Right hindlimb (tissue), 1 donor: ENCODE measurements around the gene NOVA2.

ENCODE experiments used
- DNase-seq: peaks from one replicate; pipeline ENCODE4 v3.0.0-alpha.2; 2018

The NOVA2 gene

GRCh38 chr19:45959517-45960025 lies 14.1 kb downstream of the NOVA2 start:
- DNase-seq = no peak

DNA sequence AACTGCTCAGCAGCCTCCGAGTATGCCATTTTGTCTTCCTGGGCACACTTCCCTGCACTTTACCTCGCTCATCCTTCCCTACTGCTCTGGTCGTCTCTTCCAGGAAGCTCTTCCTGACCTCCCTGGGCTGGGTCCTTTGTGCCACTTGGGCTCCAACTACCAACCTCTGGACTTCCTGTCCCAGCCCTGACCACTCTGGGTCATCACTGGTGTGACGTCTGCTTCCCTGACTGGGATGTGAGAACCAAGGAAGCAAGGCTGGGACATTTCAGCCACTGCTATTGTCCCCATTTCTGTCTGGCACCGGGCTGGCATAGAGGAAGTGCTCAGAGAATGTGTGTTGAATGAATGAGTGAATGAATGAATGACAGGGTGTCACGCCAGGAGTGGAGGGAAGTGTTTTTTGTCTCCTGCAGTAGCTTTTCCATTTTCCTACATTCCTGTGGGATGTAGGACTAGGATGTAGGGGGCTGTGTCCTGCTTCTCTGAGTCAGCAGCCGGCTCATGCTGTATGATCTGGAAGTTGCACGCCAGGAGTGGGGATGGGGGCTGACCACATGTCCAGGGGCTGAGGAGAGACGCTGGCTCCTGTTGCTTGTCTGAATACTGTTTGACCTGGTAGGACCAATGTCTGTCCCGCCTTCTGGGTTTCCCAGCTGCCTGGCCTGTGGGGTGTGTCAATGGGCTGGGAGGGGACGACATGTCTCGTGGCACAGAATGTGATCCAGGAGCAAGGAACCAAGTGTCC lies 14.7 kb downstream of the NOVA2 start:
- no peak for DNase-seq

GRCh38 chr19:45958320-45958719 lies 15.3 kb downstream of the NOVA2 start:
- no peak for DNase-seq

- peak; percentile 49 for DNase-seq
Measured at GRCh38 chr19:45955905-45956608, 17.6 kb downstream of the NOVA2 start.

DNA sequence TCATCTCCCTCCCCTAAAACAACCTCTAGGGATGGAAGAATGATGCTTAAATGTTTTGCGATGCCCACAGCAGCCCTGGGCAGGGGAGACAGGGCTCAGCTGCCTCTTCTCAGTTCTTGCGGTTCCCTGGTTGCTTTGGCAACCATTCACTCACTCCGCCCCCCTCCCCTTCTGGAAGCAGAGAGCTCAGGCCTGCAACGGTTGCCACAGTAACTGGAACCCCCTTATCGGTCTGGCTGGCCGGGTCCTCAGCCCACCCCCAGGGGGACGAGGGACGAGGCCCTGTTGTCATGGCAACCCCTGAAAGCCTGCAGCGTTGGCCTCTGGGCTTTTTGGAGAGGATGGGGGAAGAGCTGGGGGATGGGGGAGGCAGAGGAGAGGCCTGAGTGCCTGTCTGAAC lies 19.5 kb downstream of the NOVA2 start:
- no peak for DNase-seq

DNA sequence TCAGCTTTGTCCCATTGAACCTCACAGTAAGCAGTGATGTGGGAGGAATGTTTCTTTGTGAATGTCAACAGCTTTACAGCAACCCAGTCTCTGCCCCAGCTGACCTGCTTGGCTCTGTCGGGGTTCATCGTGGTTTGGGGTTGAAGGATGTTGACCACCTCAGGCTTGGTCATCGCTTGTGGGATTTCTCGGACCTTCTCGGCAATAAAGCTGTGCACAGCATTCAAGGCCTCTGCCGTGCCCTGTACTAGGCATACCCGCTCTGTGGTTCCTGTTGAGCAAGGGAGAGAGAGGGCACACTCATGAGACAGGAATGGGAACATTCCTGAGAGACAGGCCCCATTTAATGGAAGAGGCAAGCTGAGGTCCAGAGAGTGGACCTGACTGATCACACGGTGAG lies 20.0 kb downstream of the NOVA2 start:
- no peak for DNase-seq

GRCh38 chr19:45952686-45953505 lies 20.8 kb downstream of the NOVA2 start:
- peak; percentile 72 for DNase-seq

DNA sequence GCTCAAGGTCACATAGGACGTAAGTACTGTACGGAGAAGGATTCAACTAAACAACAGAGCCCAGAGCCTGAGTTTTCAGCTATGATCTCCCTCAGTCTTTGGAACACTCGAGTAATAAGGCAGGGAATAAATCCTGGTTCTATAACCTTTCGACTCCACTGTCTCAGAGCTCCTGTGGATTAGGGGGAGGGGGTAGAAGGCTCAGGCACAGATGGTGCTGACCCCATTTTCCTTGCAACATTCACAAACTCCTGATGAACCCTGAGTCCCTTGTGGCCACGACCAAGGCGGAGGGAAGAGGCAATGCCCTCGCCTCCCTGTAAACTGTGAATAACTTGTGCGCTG lies 21.4 kb downstream of the NOVA2 start:
- DNase-seq = no peak

DNA sequence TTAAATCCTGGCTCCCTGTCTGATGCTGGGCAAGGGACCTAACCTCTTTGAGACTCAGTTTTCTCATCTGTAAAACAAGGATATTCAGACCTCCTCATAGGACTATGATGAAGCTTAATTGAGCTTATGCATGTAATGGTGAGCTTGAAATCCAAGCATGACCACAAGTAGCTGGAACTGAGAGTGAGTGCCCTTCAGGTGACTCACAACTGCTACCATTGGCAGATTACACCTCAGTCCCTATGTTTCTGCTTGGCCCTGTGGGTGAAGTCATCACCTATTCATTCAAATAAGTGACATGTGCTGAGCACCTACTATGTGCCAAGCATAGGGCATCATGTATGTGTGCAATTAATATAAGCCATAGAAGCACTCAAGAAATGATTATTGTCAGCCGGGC lies 25.7 kb downstream of the NOVA2 start:
- no peak for DNase-seq

GRCh38 chr19:45940515-45940805 lies 33.2 kb downstream of the NOVA2 start:
- no peak for DNase-seq

GRCh38 chr19:45939792-45940514 lies 33.7 kb downstream of the NOVA2 start:
- DNase-seq = no peak

DNA sequence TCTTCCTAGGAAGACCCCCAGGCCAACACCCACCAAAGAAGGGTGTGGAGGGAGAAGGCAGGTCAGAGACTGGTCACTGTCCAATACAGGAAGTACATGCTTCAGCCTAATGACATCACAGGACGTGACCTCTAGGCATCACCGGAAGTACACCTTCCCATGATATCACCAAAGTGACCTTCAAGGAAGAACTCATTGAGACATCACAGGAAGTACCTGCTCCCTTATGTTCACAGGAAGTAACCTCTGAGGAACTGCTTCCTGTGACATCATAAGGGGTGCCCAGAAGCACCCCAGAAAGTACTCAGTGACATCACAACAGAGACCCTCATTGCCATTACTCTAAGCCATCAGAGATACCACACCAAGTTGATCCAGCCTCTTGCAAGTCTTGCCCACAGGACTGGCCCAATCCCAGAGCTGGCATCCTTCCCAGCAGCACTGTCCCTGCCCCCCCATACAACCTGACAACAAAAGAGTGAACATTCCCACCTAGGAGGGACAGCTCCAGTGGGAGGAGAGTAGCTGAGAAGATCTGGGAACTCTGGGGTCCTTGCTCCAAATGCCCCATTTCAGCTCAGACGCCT lies 34.8 kb downstream of the NOVA2 start:
- DNase-seq = no peak

GRCh38 chr19:45935267-45935666 lies 38.4 kb downstream of the NOVA2 start:
- no peak for DNase-seq

DNA sequence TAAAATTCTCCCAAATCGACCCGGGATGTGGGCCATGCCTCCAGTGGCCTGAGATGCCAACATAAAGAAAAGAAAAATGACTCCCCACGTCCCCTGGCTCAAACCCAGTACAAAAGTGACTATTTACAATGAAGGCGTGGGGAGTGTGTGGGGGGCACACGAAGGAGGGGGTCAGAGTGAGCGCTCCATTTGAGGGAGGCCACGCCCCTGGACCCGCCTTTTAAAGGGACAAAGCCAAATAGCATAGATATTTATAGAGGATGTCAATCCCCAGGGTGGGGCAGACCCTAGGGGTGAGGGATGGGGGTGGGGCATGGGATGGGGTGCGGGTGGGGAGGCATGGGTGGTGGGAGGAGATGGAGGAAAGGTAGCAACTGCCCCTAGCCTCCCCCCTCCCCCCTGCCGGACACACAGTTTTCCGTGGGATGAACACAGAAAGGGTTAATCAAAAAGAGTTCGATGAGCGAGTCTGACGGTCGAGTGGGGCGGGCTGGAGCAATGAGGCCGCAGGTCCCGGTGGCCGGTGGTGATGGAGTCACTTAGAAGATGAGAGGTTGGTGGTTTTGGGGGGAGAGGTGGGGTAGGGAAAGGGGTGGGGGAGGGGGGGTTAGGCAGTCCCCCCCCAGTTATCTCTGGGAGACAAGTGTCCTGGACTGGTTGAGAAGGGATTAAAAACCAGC lies 39.0 kb downstream of the NOVA2 start:
- DNase-seq = no peak

DNA sequence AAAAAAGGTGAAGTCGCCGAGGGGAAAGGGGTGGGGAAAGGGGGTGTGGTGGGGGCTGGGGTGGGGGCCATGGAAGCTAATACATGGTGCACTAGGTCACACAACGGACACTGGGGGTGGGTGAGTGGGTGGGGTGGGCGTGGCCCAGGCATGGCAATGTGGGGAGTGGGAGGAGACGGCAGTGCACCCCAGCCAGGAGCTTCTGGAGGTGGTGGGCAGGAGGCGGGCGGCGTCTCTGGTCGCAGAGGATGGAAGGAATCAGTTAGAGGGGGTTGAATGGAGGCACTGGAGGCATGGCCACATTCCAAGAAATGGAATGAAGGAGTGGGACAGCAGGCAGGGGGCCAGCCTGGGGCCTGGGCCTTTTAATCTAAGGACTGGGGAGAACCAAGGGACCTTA lies 39.9 kb downstream of the NOVA2 start:
- DNase-seq = no peak

DNA sequence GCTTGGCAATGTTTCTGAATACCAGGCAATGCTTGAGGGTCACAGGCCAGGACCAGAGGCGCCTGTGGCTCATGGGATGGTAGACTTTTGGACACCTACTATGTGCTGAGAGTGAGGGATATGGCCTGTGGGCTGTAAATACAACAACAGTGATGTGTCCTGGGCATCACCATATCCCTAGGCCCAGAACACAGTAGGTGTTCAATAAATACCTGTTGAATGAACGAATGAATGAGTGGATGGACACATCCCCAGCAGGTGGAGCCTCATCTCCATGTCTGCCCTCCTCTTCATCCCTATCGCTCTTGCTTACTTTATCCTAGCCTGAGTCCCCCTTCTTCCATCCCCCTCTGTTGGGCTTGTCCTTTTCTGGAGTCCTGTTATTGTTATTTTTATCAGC lies 42.6 kb downstream of the NOVA2 start:
- DNase-seq = no peak

GRCh38 chr19:45929247-45929646 lies 44.4 kb downstream of the NOVA2 start:
- DNase-seq = no peak

- peak; percentile 90 for DNase-seq
Measured at GRCh38 chr19:45927565-45928261, 46.0 kb downstream of the NOVA2 start.

DNA sequence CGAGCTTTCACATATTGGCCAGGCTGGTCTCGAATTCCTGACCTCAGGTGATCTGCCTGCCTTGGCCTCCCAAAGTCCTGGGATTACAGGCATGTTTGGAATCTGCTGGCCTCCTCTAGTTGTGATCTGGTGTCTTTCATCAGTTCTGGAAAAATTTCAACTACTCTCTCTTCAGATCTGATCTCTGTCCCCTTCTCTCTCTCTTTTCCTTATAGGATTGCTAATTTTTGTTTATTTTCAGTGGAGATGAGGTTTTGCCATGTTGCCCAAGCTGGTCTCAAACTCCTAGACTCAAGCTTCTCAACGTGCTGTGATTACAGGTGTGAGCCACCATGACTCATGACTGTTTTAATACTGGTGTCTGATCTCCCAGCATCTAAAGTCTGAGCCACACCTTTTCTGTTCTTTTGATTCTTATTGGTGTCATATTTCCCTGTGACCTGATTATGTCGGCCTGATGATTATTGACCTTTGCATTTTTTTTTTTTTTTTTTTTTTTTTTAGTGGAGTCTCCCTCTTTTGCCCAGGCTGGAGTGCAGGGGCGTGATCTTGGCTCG lies 48.7 kb downstream of the NOVA2 start:
- DNase-seq = no peak

DNA sequence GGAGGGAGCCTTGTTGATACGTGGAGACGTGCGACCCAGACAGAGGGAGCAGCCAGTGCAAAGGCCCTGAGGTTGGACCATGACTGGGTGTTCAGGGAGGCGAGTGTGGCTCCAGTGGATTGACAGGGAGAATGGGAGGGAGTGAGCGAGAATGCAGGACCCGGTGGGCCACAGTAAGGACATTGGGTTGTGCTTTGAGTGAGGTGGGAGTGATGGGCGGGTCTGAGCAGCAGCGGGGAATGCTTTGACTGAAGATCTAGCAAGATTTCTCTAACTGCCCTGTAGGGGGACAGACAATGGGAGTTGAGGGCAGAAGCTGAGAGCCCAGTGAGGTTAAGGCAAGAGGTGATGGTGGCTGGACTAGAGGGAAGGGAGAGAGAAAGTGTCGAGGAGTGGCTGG lies 51.4 kb downstream of the NOVA2 start:
- DNase-seq = no peak

- DNase-seq = no peak
Measured at GRCh38 chr19:45920458-45920857, 53.2 kb downstream of the NOVA2 start.
